Right lobe of liver (tissue), 6 donors: ENCODE measurements around the gene RPS26. TPM values are rescaled to one million over a fixed set of nuclear protein-coding genes. Genes with fewer than 3 reads are reported as not detected.

ENCODE experiments used
- ATAC-seq, 4 donors: fragments of 200-7000 bp; cut with Tn5 transposase; one replicate each; pipeline ENCODE4 v1.9.1; 2020; ENCODE audit warnings: mild to moderate bottlenecking in 4 of 4, moderate library complexity in 4 of 4
- DNase-seq, 3 donors: peaks; one replicate each; pipeline ENCODE4 v3.0.0-alpha.2; 2020
- H3K27ac ChIP-seq, 3 donors: fragments of 200-600 bp; one replicate each; pipeline ENCODE4 v1.8.0; 2022
- H3K27me3 ChIP-seq, 2 donors: fragments of 200-600 bp; one replicate each; pipeline ENCODE4 v1.8.0; 2022
- H3K36me3 ChIP-seq, 4 donors: fragments of 200-600 bp; sonication (generic) in 1 of 4; one replicate each; pipeline versions ENCODE4 v1.5.1 to v1.8.0; 2017 to 2022; ENCODE audit warnings: control low read depth in 1 of 4
- H3K4me1 ChIP-seq, 4 donors: fragments of 200-600 bp; sonication (generic) in 1 of 4; one replicate each; pipeline versions ENCODE4 v1.5.1 to v1.8.0; 2017 to 2022; ENCODE audit warnings: control low read depth in 1 of 4
- H3K4me3 ChIP-seq, 3 donors: fragments of 200-600 bp; one replicate each; pipeline ENCODE4 v1.8.0; 2022
- H3K9me3 ChIP-seq, 4 donors: fragments of 200-600 bp; sonication (generic) in 1 of 4; one replicate each; pipeline versions ENCODE4 v1.5.1 to v1.8.0; 2017 to 2022; ENCODE audit warnings: control low read depth in 1 of 4
- POLR2A ChIP-seq: fragments of 450-650 bp; IDR thresholded peaks from one replicate; pipeline ENCODE4 v1.6.1; 2017; ENCODE audit warnings: antibody characterized with exemption, mild to moderate bottlenecking
- WGBS: methylation state at CpG from one replicate; pipeline ENCODE4 v1.1.6; 2018; ENCODE audit warnings: low coverage, low lambda C conversion rate; ENCODE audit not compliant: insufficient coverage; ENCODE audit errors: missing lambda C conversion rate; 5-methylcytosine and 5-hydroxymethylcytosine counted together
- intact Hi-C, 2 donors: fragments of 100-400 bp; cut with DNase I; formaldehyde crosslinking; loops; one replicate each; pipeline versions ENCODE4 v1.11.2 to v1.14.1; 2022
- total RNA-seq, 6 experiments: library from RNA; depleted of rRNA in 2 of 6; stranded (reverse); fragments of >200 nt in 2 of 6; fragmentation: NEBNext Ultra II Directional in 3 of 6; extraction: Animal tissue kit (Norgen Biotek cat#: 25700) in 3 of 6; gene quantifications; one replicate each; pipeline versions ENCODE4 v1.1.0 to v1.2.4, GENCODE V29; 2016 to 2023
- TF ChIP-seq, protein P1 (sequence below), 4 donors: fragments of 200-600 bp in 3 of 4; fragments of 450-650 bp in 1 of 4; IDR thresholded peaks; one replicate each; pipeline versions ENCODE4 v1.5.1 to v1.8.0; 2016 to 2022; ENCODE audit warnings: antibody characterized with exemption in 4 of 4, mild to moderate bottlenecking in 2 of 4
- donor health status: DM: no; HTN: yes; CAD: no.
- donor health status: DM: no; HTN: no; CAD: no.
- donor health status: DM: no; HTN: no; CAD: no.
- donor health status: DM: no; HTN: yes; CAD: no.
- donor health status: DM: no; HTN: yes; CAD: no.

The RPS26 gene
- total RNA-seq, 6 experiments from 2014 or later = 17.2 to 600 (median 24.9) TPM

DNA sequence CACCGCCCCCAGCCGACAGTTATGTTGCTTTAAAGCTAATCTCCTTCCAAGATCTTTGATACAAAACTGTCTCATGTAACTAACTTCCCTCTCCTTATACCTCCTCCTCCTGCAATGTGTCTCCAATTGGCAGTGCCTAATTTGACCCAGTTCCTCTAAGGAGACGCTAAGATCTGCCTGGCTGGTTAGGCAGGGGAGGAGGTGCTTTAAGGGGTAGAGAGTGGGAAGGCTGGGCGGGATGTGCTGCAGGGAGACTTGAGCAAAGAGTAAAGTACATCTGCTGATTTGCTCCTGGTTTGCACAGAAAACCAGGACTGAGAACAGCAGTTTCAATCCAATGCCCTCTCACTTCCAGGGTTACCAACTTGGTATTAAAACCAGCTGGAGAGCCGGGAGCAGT is 28.2 kb upstream of the RPS26 start:
- TF ChIP-seq POLR2A = no peak
- TF ChIP-seq, protein P1, sequence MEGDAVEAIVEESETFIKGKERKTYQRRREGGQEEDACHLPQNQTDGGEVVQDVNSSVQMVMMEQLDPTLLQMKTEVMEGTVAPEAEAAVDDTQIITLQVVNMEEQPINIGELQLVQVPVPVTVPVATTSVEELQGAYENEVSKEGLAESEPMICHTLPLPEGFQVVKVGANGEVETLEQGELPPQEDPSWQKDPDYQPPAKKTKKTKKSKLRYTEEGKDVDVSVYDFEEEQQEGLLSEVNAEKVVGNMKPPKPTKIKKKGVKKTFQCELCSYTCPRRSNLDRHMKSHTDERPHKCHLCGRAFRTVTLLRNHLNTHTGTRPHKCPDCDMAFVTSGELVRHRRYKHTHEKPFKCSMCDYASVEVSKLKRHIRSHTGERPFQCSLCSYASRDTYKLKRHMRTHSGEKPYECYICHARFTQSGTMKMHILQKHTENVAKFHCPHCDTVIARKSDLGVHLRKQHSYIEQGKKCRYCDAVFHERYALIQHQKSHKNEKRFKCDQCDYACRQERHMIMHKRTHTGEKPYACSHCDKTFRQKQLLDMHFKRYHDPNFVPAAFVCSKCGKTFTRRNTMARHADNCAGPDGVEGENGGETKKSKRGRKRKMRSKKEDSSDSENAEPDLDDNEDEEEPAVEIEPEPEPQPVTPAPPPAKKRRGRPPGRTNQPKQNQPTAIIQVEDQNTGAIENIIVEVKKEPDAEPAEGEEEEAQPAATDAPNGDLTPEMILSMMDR (IDR thresholded peaks at IDR 0.05) = no peak
- H3K4me1 ChIP-seq = peaks cover 0 to 38% (median 5%) of the 10 kb centered on the region in 4 donors

DNA sequence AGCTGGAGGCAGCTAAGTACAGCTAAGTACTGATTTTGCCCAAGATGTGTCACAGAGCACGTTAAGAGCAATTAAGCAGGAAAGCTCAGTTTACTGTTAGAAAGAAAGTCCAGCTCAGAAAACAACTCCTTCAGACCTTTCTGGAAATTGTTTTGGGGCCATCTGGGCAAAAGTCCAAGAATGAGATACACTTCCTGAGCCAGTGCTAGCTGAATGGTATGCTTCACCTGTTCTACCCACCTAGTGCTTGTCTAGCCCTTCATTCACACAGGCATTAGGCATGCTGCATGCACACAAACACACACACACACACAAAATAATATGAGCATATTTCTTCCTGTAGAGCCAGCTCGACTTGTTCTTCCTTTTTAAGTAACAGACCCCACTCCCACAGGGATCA is 27.5 kb upstream of the RPS26 start:
- Histone ChIP-seq H3K4me3 (no peak overlapping the region), H3K9me3 (no peaks in the 10 kb centered on the region), H3K4me1 (peaks cover 0 to 38% (median 5%) of the 10 kb centered on the region in 4 donors), H3K27me3 (no peaks in the 10 kb centered on the region), H3K27ac (peak overlapping the region in 1 of 3 donors; percentile 36), H3K36me3 (no peaks in the 10 kb centered on the region)
- DNase-seq (no peak), ATAC-seq (peak in 1 of 4 donors; percentile 20)
- WGBS = 17% methylated on average over 1 of the region's 2 CpGs
- intact Hi-C loops = no loop called here
- TF ChIP-seq POLR2A = no peak
- TF ChIP-seq, protein P1 (IDR thresholded peaks at IDR 0.05) = no peak

More for the DNA sequence above, 28.2 kb upstream of the RPS26 start:
- Histone ChIP-seq H3K27ac (peak overlapping the region in 1 of 3 donors; percentile 36), H3K36me3 (no peaks in the 10 kb centered on the region), H3K4me3 (no peak overlapping the region), H3K27me3 (no peaks in the 10 kb centered on the region), H3K9me3 (no peaks in the 10 kb centered on the region)
- ATAC-seq (peak; percentile 41 to 61 (median 50)), DNase-seq (no peak)
- intact Hi-C loops = no loop called here
- 57% methylated on average over 5 of the region's 5 CpGs for WGBS

DNA sequence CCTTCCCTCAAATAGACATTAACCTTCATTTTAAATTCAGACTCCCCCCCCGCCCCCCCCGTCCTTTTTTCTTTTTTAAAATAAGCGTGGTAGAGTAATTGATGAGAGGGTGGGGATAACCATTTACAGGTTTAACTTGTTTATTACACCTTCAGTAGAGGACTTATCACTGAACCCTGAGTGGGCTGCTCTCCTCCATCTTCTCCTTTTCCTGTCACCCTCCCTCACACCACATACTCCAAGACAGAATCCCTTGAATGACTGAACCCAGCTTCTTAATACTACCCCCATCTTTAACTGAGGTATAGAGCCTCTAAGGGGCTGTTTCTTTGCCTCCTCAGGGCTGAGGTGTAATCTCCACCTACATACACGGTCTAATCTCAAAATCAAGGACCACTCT is 24.5 kb upstream of the RPS26 start:
- no peak for TF ChIP-seq POLR2A
- TF ChIP-seq, protein P1 (IDR thresholded peaks at IDR 0.05) = no peak
- H3K27me3 ChIP-seq = no peaks in the 10 kb centered on the region
- H3K27ac ChIP-seq = no peak overlapping the region
- no peaks in the 10 kb centered on the region for H3K9me3 ChIP-seq
- ATAC-seq = no peak
- intact Hi-C loops = no loop called here
- H3K36me3 ChIP-seq = no peaks in the 10 kb centered on the region
- DNase-seq = no peak
- WGBS = 91% methylated on average over 4 of the region's 4 CpGs
- no peak overlapping the region for H3K4me3 ChIP-seq
- peaks cover 0 to 26% (median 5%) of the 10 kb centered on the region in 4 donors for H3K4me1 ChIP-seq

DNA sequence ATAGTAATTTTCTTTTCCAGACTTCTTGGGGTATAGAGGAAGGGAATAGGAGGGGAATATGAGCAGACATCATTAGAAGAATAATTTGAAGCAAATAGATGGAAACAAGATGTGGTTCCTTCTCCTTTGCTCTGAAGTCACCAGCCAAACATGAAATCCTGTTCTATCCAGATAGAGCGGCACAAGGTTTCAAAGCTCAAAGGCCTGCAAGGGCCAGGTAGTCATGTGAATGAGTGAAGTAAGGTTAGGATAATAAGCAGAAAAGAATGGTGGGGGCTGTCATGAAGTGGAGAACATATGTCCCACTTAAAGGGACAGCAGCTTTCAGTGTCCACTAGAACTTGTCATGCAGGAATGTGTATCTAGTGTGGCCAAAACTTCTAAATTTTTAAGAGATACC is 23.4 kb upstream of the RPS26 start:
- TF ChIP-seq, protein P1 (IDR thresholded peaks at IDR 0.05) = no peak
- TF ChIP-seq POLR2A = no peak
- ATAC-seq (no peak), DNase-seq (no peak)
- no peak overlapping the region for H3K4me3 ChIP-seq
- no peaks in the 10 kb centered on the region for H3K36me3 ChIP-seq
- WGBS = 80% methylated on average over 1 of the region's 1 CpG
- intact Hi-C loops = no loop called here
- peaks cover 0 to 20% (median 5%) of the 10 kb centered on the region in 4 donors for H3K4me1 ChIP-seq
- H3K27ac ChIP-seq = no peak overlapping the region
- no peaks in the 10 kb centered on the region for H3K27me3 ChIP-seq
- H3K9me3 ChIP-seq = no peaks in the 10 kb centered on the region
